ENCODE data around the gene CDC25B. TPM values are rescaled to one million over a fixed set of nuclear protein-coding genes. Genes with fewer than 3 reads are reported as not detected.

CDC25B gene
- total and polyA plus RNA-seq, 2 of the 13 experiments (the other 11 are each of a cell fraction or from before 2014, with no cell fraction given), result 14.5 to 19.4 TPM

DNA sequence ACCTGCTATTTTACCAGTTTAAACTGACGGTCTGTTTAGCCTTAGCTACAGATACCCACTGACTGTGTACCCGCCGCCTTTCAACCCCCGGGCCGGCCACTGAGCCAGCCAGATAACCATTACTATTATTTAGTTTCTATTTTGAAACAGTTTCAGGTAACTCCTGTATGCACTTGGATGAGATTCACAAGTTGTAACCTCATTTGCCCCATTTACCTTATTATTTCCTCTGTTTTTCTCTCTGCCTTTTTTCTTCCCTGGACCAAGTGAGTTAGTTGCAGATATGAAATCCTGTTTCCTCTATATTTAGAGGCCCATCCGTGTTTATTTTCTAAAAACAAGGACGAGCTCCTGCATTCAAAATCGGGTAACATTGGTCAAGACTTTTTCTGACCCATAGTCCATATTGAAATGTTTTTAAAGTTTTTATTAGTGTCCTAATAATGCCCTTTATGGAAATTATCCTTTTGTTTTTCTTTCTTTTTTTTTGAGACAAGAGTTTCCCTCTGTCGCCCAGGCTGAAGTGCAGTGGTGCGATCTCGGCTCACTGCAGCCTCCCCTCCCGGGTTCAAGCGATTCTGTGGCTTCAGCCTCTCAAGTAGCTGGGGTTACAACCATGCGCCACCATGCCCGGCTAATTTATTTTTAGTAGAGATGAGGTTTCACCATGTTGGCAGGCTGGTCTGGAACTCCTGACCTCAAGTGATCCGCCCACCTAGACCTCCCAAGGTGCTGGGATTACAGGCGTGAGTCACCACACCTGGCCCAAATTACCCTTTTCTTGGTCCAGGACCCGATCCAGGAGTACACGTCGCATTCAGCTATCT lies 25.0 kb downstream of the CDC25B start (continued):
- TF ChIP-seq ZKSCAN1 (IDR thresholded peaks at IDR 0.05; ENCODE audit: low read length), result no peak
- no peak for TF ChIP-seq ZNF790 (CRISPR knock-in tag; IDR thresholded peaks at IDR 0.05; ENCODE audit: borderline replicate concordance)
- TF ChIP-seq SMAD1 (CRISPR knock-in tag; IDR thresholded peaks at IDR 0.05; ENCODE audit: borderline replicate concordance, low read depth), result no peak
- no peak for TF ChIP-seq KAT8 (CRISPR knock-in tag; IDR thresholded peaks at IDR 0.05)
- no peak for TF ChIP-seq ZNF260 (CRISPR knock-in tag; IDR thresholded peaks at IDR 0.05; ENCODE audit: borderline replicate concordance, low read depth)
- no peak for TF ChIP-seq RNF2 (conservative IDR thresholded peaks at IDR 0.05; ENCODE audit: low read depth)
- no peak for TF ChIP-seq ZNF124 (CRISPR knock-in tag; IDR thresholded peaks at IDR 0.05)
- no peak for TF ChIP-seq FOXP1 (IDR thresholded peaks at IDR 0.05)
- TF ChIP-seq FOXP1 (CRISPR knock-in tag; IDR thresholded peaks at IDR 0.05), result no peak
- TF ChIP-seq MTA3 (CRISPR knock-in tag; IDR thresholded peaks at IDR 0.05), result no peak
- TF ChIP-seq ARHGAP35 (CRISPR knock-in tag; IDR thresholded peaks at IDR 0.05; ENCODE audit: borderline replicate concordance), result no peak
- no peak for TF ChIP-seq ZSCAN12 (CRISPR knock-in tag; IDR thresholded peaks at IDR 0.05)
- no peak for TF ChIP-seq MZF1 (CRISPR knock-in tag; IDR thresholded peaks at IDR 0.05; ENCODE audit: borderline replicate concordance)
- TF ChIP-seq IRF1 (CRISPR knock-in tag; IDR thresholded peaks at IDR 0.05; ENCODE audit: low read depth), result no peak
- no peak for TF ChIP-seq ZNF879 (CRISPR knock-in tag; IDR thresholded peaks at IDR 0.05)
- TF ChIP-seq ZNF772 (CRISPR knock-in tag; IDR thresholded peaks at IDR 0.05), result no peak
- TF ChIP-seq, protein P1, sequence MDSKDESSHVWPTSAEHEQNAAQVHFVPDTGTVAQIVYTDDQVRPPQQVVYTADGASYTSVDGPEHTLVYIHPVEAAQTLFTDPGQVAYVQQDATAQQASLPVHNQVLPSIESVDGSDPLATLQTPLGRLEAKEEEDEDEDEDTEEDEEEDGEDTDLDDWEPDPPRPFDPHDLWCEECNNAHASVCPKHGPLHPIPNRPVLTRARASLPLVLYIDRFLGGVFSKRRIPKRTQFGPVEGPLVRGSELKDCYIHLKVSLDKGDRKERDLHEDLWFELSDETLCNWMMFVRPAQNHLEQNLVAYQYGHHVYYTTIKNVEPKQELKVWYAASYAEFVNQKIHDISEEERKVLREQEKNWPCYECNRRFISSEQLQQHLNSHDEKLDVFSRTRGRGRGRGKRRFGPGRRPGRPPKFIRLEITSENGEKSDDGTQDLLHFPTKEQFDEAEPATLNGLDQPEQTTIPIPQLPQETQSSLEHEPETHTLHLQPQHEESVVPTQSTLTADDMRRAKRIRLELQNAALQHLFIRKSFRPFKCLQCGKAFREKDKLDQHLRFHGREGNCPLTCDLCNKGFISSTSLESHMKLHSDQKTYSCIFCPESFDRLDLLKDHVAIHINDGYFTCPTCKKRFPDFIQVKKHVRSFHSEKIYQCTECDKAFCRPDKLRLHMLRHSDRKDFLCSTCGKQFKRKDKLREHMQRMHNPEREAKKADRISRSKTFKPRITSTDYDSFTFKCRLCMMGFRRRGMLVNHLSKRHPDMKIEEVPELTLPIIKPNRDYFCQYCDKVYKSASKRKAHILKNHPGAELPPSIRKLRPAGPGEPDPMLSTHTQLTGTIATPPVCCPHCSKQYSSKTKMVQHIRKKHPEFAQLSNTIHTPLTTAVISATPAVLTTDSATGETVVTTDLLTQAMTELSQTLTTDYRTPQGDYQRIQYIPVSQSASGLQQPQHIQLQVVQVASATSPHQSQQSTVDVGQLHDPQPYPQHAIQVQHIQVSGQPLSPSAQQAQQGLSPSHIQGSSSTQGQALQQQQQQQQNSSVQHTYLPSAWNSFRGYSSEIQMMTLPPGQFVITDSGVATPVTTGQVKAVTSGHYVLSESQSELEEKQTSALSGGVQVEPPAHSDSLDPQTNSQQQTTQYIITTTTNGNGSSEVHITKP (CRISPR knock-in tag; IDR thresholded peaks at IDR 0.05; ENCODE audit: low read depth), result no peak
- no peak for TF ChIP-seq SNRNP70 (IDR thresholded peaks at IDR 0.05; ENCODE audit: low read depth, low read length)
- TF ChIP-seq CREM (IDR thresholded peaks at IDR 0.05), result peak; percentile 81
- TF ChIP-seq CREM (CRISPR knock-in tag; IDR thresholded peaks at IDR 0.05), result no peak
- TF ChIP-seq ZFX (CRISPR knock-in tag; IDR thresholded peaks at IDR 0.05; ENCODE audit: low read depth), result no peak
- TF ChIP-seq TCF7 (IDR thresholded peaks at IDR 0.05; ENCODE audit: low read depth), result no peak
- TF ChIP-seq, protein P2, sequence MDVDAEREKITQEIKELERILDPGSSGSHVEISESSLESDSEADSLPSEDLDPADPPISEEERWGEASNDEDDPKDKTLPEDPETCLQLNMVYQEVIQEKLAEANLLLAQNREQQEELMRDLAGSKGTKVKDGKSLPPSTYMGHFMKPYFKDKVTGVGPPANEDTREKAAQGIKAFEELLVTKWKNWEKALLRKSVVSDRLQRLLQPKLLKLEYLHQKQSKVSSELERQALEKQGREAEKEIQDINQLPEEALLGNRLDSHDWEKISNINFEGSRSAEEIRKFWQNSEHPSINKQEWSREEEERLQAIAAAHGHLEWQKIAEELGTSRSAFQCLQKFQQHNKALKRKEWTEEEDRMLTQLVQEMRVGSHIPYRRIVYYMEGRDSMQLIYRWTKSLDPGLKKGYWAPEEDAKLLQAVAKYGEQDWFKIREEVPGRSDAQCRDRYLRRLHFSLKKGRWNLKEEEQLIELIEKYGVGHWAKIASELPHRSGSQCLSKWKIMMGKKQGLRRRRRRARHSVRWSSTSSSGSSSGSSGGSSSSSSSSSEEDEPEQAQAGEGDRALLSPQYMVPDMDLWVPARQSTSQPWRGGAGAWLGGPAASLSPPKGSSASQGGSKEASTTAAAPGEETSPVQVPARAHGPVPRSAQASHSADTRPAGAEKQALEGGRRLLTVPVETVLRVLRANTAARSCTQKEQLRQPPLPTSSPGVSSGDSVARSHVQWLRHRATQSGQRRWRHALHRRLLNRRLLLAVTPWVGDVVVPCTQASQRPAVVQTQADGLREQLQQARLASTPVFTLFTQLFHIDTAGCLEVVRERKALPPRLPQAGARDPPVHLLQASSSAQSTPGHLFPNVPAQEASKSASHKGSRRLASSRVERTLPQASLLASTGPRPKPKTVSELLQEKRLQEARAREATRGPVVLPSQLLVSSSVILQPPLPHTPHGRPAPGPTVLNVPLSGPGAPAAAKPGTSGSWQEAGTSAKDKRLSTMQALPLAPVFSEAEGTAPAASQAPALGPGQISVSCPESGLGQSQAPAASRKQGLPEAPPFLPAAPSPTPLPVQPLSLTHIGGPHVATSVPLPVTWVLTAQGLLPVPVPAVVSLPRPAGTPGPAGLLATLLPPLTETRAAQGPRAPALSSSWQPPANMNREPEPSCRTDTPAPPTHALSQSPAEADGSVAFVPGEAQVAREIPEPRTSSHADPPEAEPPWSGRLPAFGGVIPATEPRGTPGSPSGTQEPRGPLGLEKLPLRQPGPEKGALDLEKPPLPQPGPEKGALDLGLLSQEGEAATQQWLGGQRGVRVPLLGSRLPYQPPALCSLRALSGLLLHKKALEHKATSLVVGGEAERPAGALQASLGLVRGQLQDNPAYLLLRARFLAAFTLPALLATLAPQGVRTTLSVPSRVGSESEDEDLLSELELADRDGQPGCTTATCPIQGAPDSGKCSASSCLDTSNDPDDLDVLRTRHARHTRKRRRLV (CRISPR knock-in tag; IDR thresholded peaks at IDR 0.05), result 0 out of 2 replicates have a peak, but pooled peaks have one; percentile 31

All from HepG2 (cell line).